IPS DF 4.7 (cell line): ENCODE measurements around the gene ZFP90.
"Not testable (repeated sequence)": the region's sequence is repeated elsewhere in the genome, so short reads cannot be mapped to it uniquely, and the experiment has no call there.

Experiments used
- DNase-seq: peaks from one replicate; pipeline ENCODE4 v3.0.0-alpha.2; 2013; ENCODE audit warnings: low spot score; ENCODE audit errors: extremely low read depth

ZFP90 gene

GRCh38 chr16:68517606-68518166 lies 21.4 kb upstream of the ZFP90 start:
- DNase-seq, result no peak

DNA sequence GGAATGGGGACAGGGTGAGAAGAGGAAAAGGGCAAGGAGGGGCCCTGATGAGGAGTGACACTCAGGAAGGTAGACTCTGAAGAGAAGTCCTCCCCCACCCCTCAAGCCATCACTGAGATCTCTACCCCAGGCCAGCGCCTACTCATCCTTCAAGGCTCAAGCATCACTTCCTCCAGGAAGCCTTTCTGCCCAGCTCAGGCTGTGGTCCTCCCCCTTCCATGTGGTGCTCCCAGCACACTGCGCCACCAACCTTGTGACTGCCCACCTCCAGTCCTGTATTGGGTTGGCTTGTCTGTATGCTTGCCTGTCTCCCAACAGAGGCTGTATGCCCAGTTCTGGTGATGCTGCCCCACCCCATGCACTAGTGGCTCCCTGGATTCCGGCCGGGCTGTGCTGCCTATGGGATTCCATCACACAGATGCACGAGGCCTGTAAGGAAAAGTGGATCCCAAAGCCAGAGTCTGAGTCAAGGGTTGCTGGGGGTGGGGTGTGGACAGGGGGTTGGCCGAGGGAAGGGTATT lies 19.8 kb upstream of the ZFP90 start:
- DNase-seq, result no peak

DNA sequence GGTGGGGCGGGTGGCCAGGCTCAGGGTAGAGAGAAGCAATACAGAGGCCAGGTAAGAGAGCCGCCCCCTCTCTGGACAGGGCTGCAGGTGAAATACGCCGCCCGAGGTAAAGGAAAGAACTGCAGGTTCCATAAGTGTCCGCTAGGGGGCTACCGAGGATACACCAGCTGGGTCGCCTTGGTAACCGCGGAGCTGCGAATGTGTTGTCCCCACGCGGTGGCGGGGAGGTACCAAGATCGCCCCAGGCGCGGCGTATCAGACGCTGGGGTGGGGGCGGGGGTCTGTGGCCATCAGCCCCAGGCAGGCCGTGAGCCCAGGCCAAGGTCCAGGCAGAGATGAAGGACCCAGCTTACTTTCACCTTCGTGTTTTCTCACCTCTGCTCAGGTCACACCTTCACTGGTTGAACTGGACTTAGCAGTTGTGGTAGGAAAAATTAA lies 18.4 kb upstream of the ZFP90 start:
- DNase-seq, result peak; percentile 72

- no peak for DNase-seq
Measured at GRCh38 chr16:68524069-68524820, 14.8 kb upstream of the ZFP90 start.

GRCh38 chr16:68526143-68526781 lies 12.8 kb upstream of the ZFP90 start:
- DNase-seq, result no peak

DNA sequence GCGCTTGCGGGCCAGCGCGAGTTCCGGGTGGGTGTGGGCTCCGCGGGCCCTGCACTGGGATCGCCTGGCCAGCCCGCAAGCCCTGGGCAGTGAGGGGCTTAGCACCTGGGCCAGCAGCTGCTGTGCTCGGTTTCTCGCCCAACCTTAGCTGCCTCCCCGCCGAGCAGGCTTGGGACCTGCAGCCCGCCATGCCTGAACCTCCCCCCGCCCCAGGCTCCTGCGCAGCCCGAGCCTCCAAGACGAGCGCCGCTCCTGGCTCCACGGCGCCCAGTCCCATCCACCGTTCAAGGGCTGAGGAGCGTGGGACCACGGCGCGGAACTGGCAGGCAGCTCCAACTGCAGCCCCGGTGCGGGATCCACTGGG lies 12.3 kb upstream of the ZFP90 start:
- no peak for DNase-seq

- DNase-seq, result no peak
Measured at GRCh38 chr16:68528233-68528632, 10.9 kb upstream of the ZFP90 start.

GRCh38 chr16:68528686-68529379 lies 10.3 kb upstream of the ZFP90 start:
- DNase-seq, result peak; percentile 69

DNA sequence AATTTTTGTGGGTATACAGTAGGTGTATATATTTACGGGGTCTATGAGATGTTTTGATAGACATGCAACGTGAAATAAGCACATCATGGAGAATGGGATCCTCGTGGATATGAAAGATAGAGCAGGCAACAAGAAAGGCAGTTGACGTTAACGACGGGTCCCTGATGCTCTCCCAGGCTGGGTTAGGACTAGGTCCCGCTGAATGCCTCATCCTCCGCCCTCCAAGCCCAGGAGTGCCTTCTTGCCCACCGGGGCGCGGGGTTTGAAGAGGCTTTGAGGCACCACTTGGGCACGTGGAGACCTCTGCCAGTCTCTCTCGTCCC lies 9.5 kb upstream of the ZFP90 start:
- no peak for DNase-seq

DNA sequence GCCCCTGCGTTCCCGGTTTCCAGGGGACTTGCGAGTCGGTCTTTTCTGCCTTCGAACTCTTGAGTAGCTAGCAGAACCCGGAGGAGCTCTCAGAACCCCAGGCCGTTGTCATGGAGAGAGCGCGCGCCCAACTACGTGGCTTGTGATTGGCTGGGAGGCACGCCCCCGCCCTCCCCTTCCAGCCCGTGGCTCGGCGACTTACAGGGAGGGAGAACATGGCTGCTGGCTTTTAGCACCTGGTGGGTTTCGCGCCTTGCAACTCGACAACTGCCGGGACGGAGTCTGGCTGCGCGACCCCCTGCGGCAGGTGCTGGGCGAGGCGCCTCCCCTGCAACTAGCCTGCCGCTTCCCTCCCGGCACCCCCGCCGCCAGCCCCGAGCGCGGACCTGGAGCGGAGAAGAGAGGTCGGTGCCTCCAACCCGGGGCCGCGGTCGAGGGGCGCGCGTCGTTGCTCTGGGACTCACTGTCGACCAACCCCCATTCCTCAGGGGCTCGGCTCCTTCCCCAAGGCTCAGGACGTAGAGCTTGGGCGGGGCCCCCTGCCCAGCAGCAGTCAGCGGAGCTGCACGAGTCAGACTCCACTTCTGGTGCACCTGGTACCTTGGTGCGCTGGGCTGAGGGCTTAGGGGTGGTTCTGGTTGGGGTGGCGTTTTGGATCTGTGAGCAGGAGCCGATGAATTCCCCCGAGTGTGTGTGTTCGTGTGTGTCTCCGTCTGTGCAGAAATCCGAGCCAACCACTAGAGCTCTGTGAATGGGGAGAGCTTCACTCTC lies 9.0 kb upstream of the ZFP90 start:
- peak; percentile 60 for DNase-seq

GRCh38 chr16:68533937-68534336 lies 5.2 kb upstream of the ZFP90 start:
- DNase-seq, result no peak

DNA sequence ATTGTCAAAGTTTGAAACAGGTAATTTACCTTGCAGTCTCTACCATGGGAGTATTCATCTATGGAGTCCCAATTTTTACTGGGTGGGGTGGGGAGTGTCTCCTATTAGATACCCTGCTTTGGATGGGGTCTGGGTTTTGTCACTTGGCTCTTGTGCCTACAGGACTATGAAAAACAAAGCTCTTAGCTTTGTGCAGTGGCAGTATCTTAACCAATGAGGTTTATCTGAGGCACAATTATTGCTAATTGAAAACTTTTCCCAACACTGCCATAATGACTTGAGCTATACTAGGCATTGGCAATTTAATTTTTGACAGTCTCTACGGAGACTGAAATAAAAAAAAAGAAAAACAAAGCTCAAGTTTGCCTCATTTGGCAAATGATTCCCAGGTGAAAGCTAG lies 3.8 kb upstream of the ZFP90 start:
- DNase-seq, result no peak

DNA sequence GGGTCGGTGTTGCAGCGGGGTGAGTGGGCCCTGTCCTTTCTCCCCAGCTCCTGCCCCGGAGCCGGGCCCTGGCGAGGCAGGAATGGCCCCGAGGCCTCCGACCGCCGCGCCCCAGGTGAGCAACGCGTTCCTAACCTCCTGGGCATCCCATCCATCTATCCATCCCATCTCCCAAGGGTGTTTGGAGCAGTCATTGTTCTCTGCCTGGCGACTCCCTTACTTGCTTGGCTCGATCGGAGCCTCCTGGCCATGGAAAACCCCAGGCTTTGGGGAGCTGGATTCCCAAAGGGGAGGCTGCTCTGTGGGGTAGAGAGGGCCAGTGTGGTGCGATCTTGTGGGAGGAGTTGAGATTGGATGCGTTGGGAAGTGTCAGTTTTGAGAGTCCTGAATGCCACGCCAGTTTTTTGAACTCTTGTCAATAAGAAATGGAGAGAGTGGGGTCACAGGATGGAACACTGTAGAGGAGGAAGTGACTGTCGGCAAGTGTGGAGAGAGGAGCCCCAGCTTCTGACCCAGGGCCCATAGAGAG lies 684 bp downstream of the ZFP90 start:
- DNase-seq, result no peak

DNA sequence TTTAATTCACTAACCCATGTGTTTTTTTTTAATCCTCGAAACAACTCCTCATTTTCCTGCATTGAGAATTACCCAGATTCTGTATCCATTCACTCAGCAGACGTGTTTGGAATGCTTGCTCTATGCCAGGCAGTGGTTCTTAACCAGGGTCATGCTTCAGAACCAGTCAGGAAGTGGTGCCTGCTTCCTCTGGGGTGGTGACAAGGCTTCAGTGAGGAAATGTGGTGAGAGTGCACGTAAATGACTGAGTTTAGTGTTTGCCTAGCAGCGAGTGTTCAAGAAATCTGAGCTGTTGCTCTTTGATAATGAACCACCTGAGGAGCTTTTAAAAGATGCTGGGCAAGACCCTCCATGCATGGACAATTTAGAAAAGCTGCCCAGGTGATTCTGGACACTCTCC lies 9.9 kb downstream of the ZFP90 start:
- DNase-seq, result no peak

- no peak for DNase-seq
Measured at GRCh38 chr16:68553186-68553585, 14.1 kb downstream of the ZFP90 start.

- not testable (repeated sequence) for DNase-seq
Measured at GRCh38 chr16:68560341-68560740, 21.2 kb downstream of the ZFP90 start.

DNA sequence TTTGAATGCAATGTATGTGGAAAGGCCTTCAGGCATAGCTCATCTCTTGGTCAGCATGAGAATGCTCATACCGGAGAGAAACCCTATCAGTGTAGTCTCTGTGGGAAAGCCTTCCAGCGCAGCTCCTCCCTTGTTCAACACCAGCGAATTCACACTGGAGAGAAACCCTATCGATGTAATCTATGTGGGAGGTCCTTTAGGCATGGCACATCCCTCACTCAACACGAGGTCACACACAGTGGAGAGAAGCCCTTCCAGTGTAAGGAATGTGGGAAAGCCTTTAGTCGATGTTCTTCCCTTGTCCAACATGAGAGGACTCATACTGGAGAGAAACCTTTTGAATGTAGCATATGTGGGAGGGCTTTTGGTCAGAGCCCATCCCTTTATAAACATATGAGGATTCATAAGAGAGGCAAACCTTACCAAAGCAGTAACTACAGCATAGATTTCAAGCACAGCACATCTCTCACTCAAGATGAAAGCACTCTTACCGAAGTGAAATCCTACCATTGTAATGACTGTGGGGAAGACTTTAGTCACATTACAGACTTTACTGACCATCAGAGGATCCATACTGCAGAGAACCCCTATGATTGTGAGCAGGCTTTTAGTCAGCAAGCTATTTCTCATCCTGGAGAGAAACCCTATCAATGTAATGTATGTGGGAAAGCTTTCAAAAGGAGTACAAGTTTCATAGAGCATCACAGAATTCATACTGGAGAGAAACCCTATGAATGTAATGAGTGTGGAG lies 24.7 kb downstream of the ZFP90 start:
- DNase-seq, result no peak

- DNase-seq, result no peak
Measured at GRCh38 chr16:68564382-68564985, 25.4 kb downstream of the ZFP90 start.

DNA sequence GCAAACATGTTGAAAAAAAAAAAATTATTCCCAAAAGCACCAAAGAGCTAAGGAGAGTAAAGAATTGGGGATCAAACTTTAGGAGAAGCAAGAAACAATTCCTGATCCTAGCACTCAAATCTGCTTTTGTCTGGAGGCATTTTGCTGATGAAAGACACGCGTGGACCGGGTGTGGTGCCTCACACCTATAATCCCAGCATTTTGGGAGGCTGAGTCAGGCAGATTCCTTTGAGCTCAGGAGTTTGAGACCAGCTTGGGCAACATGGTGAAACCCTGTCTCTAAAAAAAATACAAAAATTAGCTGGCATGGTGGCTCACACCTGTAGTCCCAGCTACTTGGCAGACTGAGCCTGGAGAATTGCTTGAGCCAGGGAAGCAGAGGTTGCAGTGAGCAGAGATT lies 35.4 kb downstream of the ZFP90 start:
- no peak for DNase-seq

DNA sequence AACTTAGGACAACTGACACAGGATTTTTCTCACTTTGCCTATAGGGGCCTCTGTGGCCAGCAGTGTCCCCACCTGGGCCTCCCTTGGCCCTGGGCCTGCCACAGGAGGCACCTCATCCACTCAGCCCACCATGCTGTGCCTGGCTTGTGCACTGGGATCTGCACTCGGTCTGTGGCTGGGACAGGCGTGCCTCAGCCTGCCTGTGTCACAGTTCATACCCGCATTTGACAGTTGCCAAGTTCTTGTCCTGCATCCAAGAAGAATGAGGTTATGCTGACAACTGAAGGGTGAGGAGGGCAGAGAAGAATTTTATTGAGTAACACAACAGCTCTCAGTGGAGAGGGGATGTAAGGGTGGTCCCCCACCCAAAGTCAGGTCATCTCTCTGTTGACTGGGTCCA lies 36.0 kb downstream of the ZFP90 start:
- DNase-seq, result no peak
